GM18867 (cell line): ENCODE data around the gene MAMDC2.
A peak's percentile ranks its signal among the peaks of the same experiment; 100 is the strongest.

Experiments
- ATAC-seq: cut with Tn5 transposase; IDR thresholded peaks from one replicate; pipeline ENCODE4 v1.9.1; 2021; ENCODE audit warnings: mild to moderate bottlenecking, moderate library complexity; ENCODE audit not compliant: unreplicated experiment

The MAMDC2 gene

DNA sequence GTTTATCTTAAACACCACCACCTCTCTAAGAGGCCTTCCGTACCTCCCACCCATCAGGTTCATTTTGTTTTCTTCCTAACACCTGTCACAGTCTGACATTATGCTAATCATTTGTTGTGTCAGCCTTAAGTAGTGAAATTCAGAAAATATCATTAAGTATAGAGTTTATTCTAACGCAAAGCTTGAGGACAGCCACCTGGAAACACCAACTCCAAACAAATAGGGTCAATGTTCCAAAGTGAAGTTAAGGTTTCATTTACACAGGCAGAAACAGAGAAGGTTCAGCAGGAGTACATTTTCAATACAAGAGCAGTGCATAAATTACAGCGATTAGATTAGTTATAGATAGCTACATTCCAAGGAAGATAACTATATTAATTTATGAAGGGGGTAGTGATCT, 213.9 kb downstream of the MAMDC2 start:
- no peak for ATAC-seq

DNA sequence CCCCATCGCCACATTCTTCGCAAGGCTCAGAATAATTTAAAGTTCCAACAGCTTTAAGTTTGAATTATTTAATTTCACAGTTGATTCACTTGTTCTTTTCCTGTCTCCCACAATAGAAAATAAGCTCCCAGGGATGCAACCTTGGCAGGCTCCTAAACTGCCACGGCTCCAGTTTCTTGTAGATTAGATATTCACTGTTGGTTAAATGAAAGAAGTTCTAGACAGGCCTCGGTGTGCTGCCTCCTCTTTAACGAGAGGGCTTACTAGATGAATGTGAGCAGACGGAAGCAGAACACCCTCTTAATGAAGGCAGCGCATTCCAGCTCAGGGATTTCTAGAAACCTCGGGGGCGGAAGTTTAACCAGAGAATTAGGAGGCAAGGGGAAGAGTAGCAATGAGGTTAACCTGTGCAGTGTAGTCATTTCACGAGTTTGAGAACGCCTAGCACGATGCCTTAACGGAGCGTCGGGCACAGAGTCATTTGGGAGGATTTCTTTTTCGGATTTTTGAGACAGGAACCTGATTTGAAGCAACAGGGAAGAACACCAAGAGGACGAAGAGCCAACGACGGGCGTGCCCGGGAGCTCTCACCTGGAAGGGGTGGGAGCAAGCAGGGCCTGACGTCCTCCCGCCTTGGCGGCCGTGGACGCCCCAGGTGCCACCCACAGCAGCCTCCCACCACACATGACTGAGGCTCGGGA, 214.5 kb downstream of the MAMDC2 start:
- peak; percentile 46 for ATAC-seq

DNA sequence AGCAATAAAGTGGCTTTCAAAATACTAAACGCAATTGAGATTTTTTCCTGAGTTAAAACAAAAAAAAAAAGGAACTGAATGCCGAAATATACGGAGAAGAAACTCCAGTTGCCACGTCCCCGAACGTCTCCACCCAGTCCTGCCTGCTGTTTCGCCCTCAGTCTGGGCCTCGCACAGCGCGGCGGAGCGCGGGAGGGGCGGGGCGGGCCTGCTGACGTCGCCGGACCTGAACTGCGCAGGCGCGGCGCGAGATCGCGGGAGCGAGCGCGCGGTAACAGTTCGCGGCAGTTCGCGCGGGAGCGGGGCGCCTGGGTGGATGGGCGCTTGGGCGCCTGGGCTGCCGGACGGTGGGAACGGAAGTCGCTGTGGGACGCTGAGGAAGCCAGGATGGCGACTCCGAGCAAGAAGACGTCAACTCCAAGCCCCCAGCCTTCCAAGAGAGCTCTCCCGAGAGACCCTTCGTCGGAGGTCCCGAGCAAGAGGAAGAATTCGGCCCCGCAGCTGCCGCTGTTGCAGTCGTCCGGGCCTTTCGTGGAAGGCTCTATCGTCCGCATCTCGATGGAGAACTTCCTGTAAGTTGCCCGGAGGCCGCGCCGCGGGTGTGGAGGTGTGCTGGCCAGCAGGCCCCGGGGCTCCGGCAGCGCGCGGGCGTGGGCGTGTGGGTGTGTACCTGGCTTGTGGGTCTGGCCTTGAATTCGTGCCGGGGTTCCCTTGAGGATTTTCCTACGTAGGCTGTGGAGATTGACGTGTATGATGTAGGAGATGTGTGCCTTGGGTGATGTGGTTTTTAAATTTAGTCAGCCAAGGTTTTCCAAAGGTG, 215.3 kb downstream of the MAMDC2 start, which contains the start of gene SMC5:
SMC5 (plus strand) TSS at position 287 of the 820 bp plus-strand sequence; CDS start at position 388, 101 bp downstream.
- ATAC-seq: peak; percentile 80

DNA sequence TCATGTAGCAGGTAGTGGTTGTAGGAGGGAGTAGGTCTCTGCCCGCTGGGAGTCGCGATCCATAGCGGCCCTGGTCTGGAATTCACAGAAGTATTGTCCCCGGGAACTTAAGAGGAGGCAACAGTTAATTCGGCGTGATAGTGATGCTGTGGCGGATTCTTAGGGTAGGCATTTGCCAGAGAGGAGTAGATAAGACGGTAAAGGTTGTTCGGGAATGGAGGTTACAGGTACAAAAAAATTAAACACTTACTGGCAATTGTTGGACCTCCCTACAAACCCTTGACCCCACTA, 215.8 kb downstream of the MAMDC2 start:
- ATAC-seq: no peak

DNA sequence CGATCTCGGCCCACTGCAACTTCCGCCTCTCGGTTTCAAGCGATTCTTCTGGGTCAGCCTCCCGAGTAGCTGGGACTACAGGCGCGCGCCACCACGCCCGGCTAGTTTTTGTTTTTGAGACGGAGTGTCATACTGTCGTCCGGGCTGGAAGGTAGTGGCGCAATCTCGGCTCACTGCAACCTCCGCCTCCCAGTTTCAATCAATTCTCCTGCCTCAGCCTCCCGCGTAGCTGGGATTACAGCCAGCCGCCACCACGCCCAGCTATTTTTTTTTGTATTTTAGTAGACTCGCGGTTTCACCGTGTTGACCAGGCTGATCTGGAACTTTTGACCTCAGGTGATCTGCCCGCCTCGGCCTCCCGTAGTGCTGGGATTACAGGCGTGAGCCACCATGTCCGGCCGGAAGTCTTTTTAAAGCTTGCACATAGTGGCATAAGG, 216.4 kb downstream of the MAMDC2 start:
- no peak for ATAC-seq

DNA sequence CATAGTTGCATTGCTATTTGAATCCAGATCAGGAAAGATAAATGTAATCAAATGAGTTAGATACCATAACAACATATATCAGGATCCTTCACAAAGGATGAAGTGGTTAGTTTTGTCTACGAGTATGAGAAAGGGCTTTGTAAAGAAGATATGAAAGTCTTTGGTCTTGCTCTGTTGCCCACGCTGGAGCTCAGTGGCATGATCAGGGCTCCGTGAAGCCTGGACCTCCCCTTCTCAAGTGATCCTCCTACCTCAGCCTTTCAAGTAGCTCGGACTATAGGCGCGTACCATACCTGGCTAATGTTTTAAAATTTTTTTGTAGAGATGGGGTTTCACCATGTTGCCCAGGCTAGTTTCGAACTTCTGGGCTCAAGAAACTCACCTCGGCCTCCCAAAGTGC, 217.0 kb downstream of the MAMDC2 start:
- ATAC-seq: peak; percentile 38

DNA sequence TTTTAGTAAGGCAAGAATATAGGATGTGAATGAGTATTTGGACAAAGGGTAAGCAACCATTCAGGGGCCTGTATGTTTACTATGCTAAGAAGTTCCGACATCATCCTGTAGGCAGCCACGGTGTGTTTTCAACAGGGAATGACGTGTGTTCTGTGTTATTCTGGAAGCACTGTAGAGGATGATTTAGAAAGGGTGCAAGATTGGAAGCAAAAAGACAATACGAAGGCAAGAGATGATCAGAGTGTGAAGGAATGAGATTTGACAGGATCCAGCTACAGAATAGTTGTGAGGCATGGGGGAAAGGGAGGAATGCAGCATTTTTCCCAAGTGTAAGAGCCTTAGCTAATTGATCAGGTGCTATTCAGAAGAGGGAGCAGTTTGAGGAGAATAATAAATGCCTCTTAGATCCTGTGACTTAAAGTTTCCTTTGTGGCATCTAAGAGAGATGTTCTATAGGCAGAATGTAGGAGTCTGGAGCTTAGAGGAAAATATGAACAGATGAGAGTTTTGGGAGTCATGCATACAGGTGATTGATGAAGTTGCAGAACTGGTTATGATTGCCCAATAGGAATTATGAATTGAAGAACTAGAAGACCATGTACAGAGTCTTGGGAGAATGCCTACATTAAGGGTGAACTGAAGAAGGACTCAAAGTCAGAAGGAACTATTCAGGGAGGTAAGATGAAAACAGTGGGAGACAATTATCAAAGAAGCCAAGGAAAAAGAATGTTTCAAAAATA, 217.7 kb downstream of the MAMDC2 start:
- no peak for ATAC-seq

DNA sequence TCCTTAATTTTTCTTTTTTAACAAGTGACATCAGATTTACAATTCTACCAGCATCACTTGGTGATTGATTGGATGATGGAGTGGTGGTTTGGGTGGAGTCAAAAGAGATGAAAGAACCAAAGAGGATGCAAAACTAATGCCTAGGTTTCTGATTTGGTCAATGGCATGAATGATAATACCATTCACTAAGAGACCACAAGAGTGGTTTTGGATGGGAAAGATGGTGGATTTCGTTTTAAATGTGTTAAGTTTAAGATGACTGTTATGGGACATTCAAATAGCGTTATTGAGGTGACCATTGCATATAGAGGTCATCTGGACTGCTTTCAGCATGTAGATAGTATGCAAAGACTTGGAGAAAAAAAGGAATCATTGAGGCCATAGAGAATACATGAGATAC, 218.7 kb downstream of the MAMDC2 start:
- no peak for ATAC-seq

DNA sequence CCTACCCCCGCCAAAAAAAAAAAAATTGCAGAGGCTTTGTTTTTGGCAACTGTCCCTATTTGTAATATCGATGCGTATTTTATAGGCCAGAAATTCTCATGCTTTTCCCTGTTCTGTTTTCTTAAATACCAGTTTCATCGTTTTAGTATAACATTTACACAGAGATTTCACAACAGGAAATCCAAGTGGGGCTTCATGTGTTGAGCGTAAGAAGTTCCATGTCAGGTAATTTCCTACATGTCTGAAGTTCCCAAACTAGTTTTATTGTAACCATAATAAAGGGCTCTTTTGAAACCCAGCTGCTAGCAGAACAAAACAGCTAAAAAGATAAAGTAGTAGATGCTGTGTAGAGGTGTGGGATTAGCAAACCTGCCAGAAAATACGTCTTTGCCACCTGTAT, 219.3 kb downstream of the MAMDC2 start:
- ATAC-seq: no peak

DNA sequence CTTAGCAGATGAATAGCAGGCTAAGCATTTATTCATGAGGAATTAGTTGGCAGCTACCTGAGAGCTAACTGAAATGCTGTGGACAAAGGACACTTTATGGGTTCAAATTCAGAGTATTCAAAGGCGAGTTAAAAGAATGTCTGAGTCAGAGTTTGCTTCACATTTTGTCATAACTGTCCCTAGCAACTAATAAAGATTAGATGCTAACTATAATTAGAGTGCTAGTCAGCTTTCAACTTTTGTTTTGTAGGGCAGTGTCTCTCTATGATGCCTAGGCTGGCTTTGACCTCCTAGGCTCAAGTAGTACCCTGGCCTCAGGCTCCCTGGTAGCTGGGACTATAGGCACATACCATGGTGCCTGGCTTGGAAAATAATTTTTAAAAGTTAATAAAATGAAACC, 219.8 kb downstream of the MAMDC2 start:
- no peak for ATAC-seq
